A549 (cell line): ENCODE measurements around the gene PDZD2.

Experiments used
- CHD2 ChIP-seq: fragments of 150-350 bp; IDR thresholded peaks from 2 replicates; pipeline ENCODE4 v1.6.1; 2014; ENCODE audit warnings: low read length; ENCODE audit not compliant: partially characterized antibody
- EP300 ChIP-seq, 2 experiments: fragments of >200 bp; sonication (Bioruptor Twin); formaldehyde crosslinking; IDR thresholded peaks; 2 replicates in 1 of 2; 3 replicates in 1 of 2; pipeline ENCODE4 v1.6.1; 2016 to 2017
- RAD21 ChIP-seq, 2 experiments: fragments of >200 bp in 1 of 2; sonication (Bioruptor Twin) in 1 of 2; formaldehyde crosslinking in 1 of 2; IDR thresholded peaks in 1 of 2; conservative IDR thresholded peaks in 1 of 2; 2 replicates in 1 of 2; 3 replicates in 1 of 2; pipeline ENCODE4 v1.6.1; 2012 to 2018; ENCODE audit warnings: inconsistent platforms in 1 of 2
- TF ChIP-seq, protein P1 (sequence below): fragments of >200 bp; sonication (Bioruptor Twin); formaldehyde crosslinking; IDR thresholded peaks from 3 replicates; pipeline ENCODE4 v1.5.1; 2016
- TF ChIP-seq, protein P2 (sequence below): fragments of 200-600 bp; sonication (generic); IDR thresholded peaks from 2 replicates; pipeline ENCODE4 v1.6.1; 2016; ENCODE audit warnings: antibody characterized with exemption, mild to moderate bottlenecking, moderate library complexity

DNA sequence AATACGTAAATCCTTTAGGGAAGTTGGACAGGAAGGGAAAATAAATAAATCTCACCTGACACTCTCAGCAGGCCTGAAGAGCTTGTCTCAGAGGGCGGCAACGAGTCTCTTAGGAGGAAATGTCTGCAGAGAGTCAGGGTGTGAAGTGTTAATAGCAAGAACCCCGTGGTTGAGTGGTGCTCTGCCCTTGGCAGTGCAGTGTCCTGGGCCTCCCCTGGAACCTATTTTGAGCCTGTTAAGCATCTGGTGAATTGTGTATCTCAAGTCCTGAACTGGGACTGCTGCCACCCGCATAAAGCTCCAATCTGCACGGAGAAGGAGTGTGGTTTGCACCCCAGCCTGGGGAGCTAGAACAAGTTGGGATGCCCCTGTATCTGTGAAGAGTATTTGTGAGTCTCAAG lies 323.4 kb downstream of the PDZD2 start:
- no peak for TF ChIP-seq CHD2
- TF ChIP-seq, protein P1, sequence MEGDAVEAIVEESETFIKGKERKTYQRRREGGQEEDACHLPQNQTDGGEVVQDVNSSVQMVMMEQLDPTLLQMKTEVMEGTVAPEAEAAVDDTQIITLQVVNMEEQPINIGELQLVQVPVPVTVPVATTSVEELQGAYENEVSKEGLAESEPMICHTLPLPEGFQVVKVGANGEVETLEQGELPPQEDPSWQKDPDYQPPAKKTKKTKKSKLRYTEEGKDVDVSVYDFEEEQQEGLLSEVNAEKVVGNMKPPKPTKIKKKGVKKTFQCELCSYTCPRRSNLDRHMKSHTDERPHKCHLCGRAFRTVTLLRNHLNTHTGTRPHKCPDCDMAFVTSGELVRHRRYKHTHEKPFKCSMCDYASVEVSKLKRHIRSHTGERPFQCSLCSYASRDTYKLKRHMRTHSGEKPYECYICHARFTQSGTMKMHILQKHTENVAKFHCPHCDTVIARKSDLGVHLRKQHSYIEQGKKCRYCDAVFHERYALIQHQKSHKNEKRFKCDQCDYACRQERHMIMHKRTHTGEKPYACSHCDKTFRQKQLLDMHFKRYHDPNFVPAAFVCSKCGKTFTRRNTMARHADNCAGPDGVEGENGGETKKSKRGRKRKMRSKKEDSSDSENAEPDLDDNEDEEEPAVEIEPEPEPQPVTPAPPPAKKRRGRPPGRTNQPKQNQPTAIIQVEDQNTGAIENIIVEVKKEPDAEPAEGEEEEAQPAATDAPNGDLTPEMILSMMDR: no peak
- TF ChIP-seq, protein P2, sequence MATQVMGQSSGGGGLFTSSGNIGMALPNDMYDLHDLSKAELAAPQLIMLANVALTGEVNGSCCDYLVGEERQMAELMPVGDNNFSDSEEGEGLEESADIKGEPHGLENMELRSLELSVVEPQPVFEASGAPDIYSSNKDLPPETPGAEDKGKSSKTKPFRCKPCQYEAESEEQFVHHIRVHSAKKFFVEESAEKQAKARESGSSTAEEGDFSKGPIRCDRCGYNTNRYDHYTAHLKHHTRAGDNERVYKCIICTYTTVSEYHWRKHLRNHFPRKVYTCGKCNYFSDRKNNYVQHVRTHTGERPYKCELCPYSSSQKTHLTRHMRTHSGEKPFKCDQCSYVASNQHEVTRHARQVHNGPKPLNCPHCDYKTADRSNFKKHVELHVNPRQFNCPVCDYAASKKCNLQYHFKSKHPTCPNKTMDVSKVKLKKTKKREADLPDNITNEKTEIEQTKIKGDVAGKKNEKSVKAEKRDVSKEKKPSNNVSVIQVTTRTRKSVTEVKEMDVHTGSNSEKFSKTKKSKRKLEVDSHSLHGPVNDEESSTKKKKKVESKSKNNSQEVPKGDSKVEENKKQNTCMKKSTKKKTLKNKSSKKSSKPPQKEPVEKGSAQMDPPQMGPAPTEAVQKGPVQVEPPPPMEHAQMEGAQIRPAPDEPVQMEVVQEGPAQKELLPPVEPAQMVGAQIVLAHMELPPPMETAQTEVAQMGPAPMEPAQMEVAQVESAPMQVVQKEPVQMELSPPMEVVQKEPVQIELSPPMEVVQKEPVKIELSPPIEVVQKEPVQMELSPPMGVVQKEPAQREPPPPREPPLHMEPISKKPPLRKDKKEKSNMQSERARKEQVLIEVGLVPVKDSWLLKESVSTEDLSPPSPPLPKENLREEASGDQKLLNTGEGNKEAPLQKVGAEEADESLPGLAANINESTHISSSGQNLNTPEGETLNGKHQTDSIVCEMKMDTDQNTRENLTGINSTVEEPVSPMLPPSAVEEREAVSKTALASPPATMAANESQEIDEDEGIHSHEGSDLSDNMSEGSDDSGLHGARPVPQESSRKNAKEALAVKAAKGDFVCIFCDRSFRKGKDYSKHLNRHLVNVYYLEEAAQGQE: no peak
- TF ChIP-seq RAD21 (conservative IDR thresholded peaks at IDR 0.05 in 1 of 2, IDR thresholded peaks at IDR 0.05 in 1 of 2): no peak
- TF ChIP-seq EP300 (IDR thresholded peaks at IDR 0.05): no peak
